Esophagus squamous epithelium (tissue), 4 donors: ENCODE results near the gene PRKAG1.

Experiments
- POLR2A ChIP-seq, 4 donors: fragments of 450-650 bp; IDR thresholded peaks; one replicate each; pipeline ENCODE4 v1.6.1; 2017; ENCODE audit warnings: antibody characterized with exemption in 4 of 4, mild to moderate bottlenecking in 4 of 4, moderate library complexity in 3 of 4
- TF ChIP-seq, protein P1 (sequence below), 6 experiments: fragments of 450-650 bp in 4 of 6; fragments of 200-600 bp in 2 of 6; sonication (generic) in 2 of 6; IDR thresholded peaks; one replicate each; pipeline ENCODE4 v1.5.1; 2016 to 2019; ENCODE audit warnings: antibody characterized with exemption in 6 of 6, mild to moderate bottlenecking in 4 of 6, moderate library complexity in 4 of 6

DNA sequence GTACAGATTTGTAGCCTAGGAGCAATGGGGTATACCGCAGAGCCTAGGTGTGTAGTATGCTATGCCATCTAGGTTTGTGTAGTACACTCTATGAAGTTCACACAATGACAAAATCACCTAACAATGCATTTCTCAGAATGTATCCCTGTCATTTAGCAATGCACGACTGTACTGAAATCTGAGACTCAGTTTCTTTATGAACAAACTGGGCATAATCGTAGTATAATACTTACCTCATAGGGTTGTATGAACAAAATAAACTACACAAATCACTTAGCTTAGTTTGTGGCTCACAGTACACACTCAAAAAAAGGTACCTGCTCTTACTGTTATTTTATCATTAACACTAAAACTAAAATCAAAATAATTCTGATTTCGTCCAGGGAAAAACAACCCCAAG, 6.9 kb upstream of the PRKAG1 start:
- TF ChIP-seq POLR2A (IDR thresholded peaks at IDR 0.05): no peak
- TF ChIP-seq, protein P1, sequence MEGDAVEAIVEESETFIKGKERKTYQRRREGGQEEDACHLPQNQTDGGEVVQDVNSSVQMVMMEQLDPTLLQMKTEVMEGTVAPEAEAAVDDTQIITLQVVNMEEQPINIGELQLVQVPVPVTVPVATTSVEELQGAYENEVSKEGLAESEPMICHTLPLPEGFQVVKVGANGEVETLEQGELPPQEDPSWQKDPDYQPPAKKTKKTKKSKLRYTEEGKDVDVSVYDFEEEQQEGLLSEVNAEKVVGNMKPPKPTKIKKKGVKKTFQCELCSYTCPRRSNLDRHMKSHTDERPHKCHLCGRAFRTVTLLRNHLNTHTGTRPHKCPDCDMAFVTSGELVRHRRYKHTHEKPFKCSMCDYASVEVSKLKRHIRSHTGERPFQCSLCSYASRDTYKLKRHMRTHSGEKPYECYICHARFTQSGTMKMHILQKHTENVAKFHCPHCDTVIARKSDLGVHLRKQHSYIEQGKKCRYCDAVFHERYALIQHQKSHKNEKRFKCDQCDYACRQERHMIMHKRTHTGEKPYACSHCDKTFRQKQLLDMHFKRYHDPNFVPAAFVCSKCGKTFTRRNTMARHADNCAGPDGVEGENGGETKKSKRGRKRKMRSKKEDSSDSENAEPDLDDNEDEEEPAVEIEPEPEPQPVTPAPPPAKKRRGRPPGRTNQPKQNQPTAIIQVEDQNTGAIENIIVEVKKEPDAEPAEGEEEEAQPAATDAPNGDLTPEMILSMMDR (IDR thresholded peaks at IDR 0.05): no peak
